CD4-positive, alpha-beta T cell (primary cell): ENCODE data around the gene CAPN15. TPM values are rescaled to one million over a fixed set of nuclear protein-coding genes. Genes with fewer than 3 reads are reported as not detected.

ENCODE experiments used
- ATAC-seq: fragments of 200-7000 bp; cut with Tn5 transposase; one replicate; pipeline ENCODE4 v1.10.0; 2022; ENCODE audit warnings: mild to moderate bottlenecking; ENCODE audit not compliant: poor library complexity
- CTCF ChIA-PET: fragments of 350-600 bp; sonication (Branson Sonifier 250); formaldehyde crosslinking; loops from one replicate; lab custom pipeline; 2021; ENCODE audit warnings: antibody characterized with exemption, inconsistent platforms; lab: Charles Lee
- POLR2A ChIA-PET: fragments of 350-600 bp; sonication (Branson Sonifier 250); formaldehyde crosslinking; loops from one replicate; lab custom pipeline; 2021; ENCODE audit warnings: antibody characterized with exemption, inconsistent platforms; lab: Charles Lee
- DNase-seq, 14 experiments: peaks; one replicate each; pipeline ENCODE4 v3.0.0-alpha.2; 2013 to 2020; ENCODE audit warnings: mixed read lengths in 2 of 14
- H3K27ac ChIP-seq, 2 donors: one replicate each; pipeline versions ENCODE4 v1.5.1 to v1.7.0; 2013; ENCODE audit warnings: low read length in 2 of 2, low read depth in 1 of 2, mild to moderate bottlenecking in 1 of 2
- H3K27me3 ChIP-seq, 2 experiments: 1 replicate in 1 of 2; 2 replicates in 1 of 2; pipeline versions ENCODE4 v1.6.1 to v1.7.0; 2013; ENCODE audit warnings: low read length in 2 of 2, control low read depth in 1 of 2, mild to moderate bottlenecking in 1 of 2, moderate library complexity in 1 of 2; ENCODE audit not compliant: insufficient read depth in 2 of 2, control insufficient read depth in 1 of 2
- H3K36me3 ChIP-seq: one replicate; pipeline ENCODE4 v1.6.1; 2013; ENCODE audit warnings: low read length, control low read depth; ENCODE audit not compliant: insufficient read depth
- H3K4me1 ChIP-seq: one replicate; pipeline ENCODE4 v1.6.1; 2013; ENCODE audit warnings: low read length, control low read depth; ENCODE audit not compliant: insufficient read depth
- H3K4me3 ChIP-seq: one replicate; pipeline ENCODE4 v1.5.1; 2013; ENCODE audit warnings: mild to moderate bottlenecking, low read length, moderate library complexity
- H3K9me3 ChIP-seq, 2 experiments: 1 replicate in 1 of 2; 2 replicates in 1 of 2; pipeline versions ENCODE4 v1.6.1 to v1.7.0; 2013; ENCODE audit warnings: low read length in 2 of 2, mild to moderate bottlenecking in 2 of 2, control low read depth in 1 of 2, moderate library complexity in 1 of 2; ENCODE audit not compliant: control insufficient read depth in 1 of 2, insufficient read depth in 1 of 2
- H3K27ac Mint-ChIP-seq: one replicate; pipeline ENCODE4 v1.8.0; 2020; ENCODE audit warnings: mixed read lengths
- H3K27me3 Mint-ChIP-seq: one replicate; pipeline ENCODE4 v1.8.0; 2021; ENCODE audit warnings: mixed read lengths
- H3K36me3 Mint-ChIP-seq: one replicate; pipeline ENCODE4 v1.8.0; 2021; ENCODE audit warnings: low read depth, mixed read lengths
- H3K4me1 Mint-ChIP-seq: one replicate; pipeline ENCODE4 v1.8.0; 2021; ENCODE audit warnings: low read depth, mixed read lengths
- H3K4me3 Mint-ChIP-seq: one replicate; pipeline ENCODE4 v1.8.0; 2020; ENCODE audit warnings: mild to moderate bottlenecking, mixed read lengths
- H3K9me3 Mint-ChIP-seq: one replicate; pipeline ENCODE4 v1.8.0; 2020; ENCODE audit warnings: mixed read lengths
- CTCF ChIP-seq: fragments of 200-600 bp; IDR thresholded peaks from one replicate; pipeline ENCODE4 v1.8.0; 2022; ENCODE audit warnings: antibody characterized with exemption, mild to moderate bottlenecking
- intact Hi-C, 2 experiments: fragments of 100-400 bp; cut with DNase I in 1 of 2; cut with micrococcal nuclease in 1 of 2; formaldehyde crosslinking; loops; one replicate each; pipeline versions ENCODE4 v1.15.1 to v1.9.0; 2023 to 2025; cut with DNase I, micrococcal nuclease
- total RNA-seq, 174 experiments: library from RNA in 2 of 174; stranded (reverse) in 2 of 174; gene quantifications; one replicate each; pipeline ENCODE4 v1.2.3 and lab custom pipeline; 2021 to 2026

Gene CAPN15
- total RNA-seq, 2 experiments from 2014 or later: 35.5 to 36.9 TPM

GRCh38 chr16:507996-508395 lies 19.5 kb upstream of the CAPN15 start:
- H3K27ac Mint-ChIP-seq: no peak overlapping the region
- CTCF ChIA-PET: no interaction called here

GRCh38 chr16:508884-509736 lies 18.4 kb upstream of the CAPN15 start:
- H3K4me3 ChIP-seq: no peak overlapping the region
- no peak for ATAC-seq
- no peaks in the 10 kb centered on the region for H3K36me3 ChIP-seq
- no peak overlapping the region for H3K27ac Mint-ChIP-seq
- no peaks in the 10 kb centered on the region for H3K9me3 ChIP-seq
- intact Hi-C loops: no loop called here
- no peaks in the 10 kb centered on the region for H3K36me3 Mint-ChIP-seq
- CTCF ChIA-PET: no interaction called here
- H3K27me3 ChIP-seq: no peaks in the 10 kb centered on the region
- H3K27me3 Mint-ChIP-seq: no peaks in the 10 kb centered on the region
- H3K4me1 Mint-ChIP-seq: no peaks in the 10 kb centered on the region
- no peak for TF ChIP-seq CTCF
- no peaks in the 10 kb centered on the region for H3K9me3 Mint-ChIP-seq
- POLR2A ChIA-PET: no interaction called here
- no peak overlapping the region for H3K27ac ChIP-seq
- H3K4me1 ChIP-seq: no peaks in the 10 kb centered on the region
- H3K4me3 Mint-ChIP-seq: no peak overlapping the region
- no peak for DNase-seq

More at GRCh38 chr16:507996-508395, 19.5 kb upstream of the CAPN15 start:
- H3K36me3 ChIP-seq: no peaks in the 10 kb centered on the region
- H3K36me3 Mint-ChIP-seq: no peaks in the 10 kb centered on the region
- H3K9me3 Mint-ChIP-seq: no peaks in the 10 kb centered on the region
- no peak for TF ChIP-seq CTCF
- POLR2A ChIA-PET: no interaction called here
- no peaks in the 10 kb centered on the region for H3K27me3 ChIP-seq
- DNase-seq (no peak), ATAC-seq (no peak)
- H3K4me1 Mint-ChIP-seq: no peaks in the 10 kb centered on the region
- no peaks in the 10 kb centered on the region for H3K9me3 ChIP-seq
- H3K4me1 ChIP-seq: no peaks in the 10 kb centered on the region
- no peak overlapping the region for H3K4me3 ChIP-seq
- intact Hi-C loops: no loop called here
- H3K27ac ChIP-seq: no peak overlapping the region
- H3K4me3 Mint-ChIP-seq: no peak overlapping the region
- no peaks in the 10 kb centered on the region for H3K27me3 Mint-ChIP-seq

GRCh38 chr16:510066-510825 lies 17.3 kb upstream of the CAPN15 start:
- POLR2A ChIA-PET: no interaction called here
- H3K9me3 Mint-ChIP-seq: no peaks in the 10 kb centered on the region
- H3K4me3 ChIP-seq: no peak overlapping the region
- no peak overlapping the region for H3K4me3 Mint-ChIP-seq
- no peaks in the 10 kb centered on the region for H3K27me3 ChIP-seq
- no peak for DNase-seq
- no peaks in the 10 kb centered on the region for H3K9me3 ChIP-seq
- peaks cover 5% of the 10 kb centered on the region for H3K36me3 Mint-ChIP-seq
- no peak for TF ChIP-seq CTCF
- intact Hi-C loops: no loop called here
- H3K4me1 ChIP-seq: no peaks in the 10 kb centered on the region
- H3K36me3 ChIP-seq: no peaks in the 10 kb centered on the region
- CTCF ChIA-PET: no interaction called here
- no peak overlapping the region for H3K27ac Mint-ChIP-seq
- H3K4me1 Mint-ChIP-seq: no peaks in the 10 kb centered on the region
- H3K27me3 Mint-ChIP-seq: no peaks in the 10 kb centered on the region
- no peak for ATAC-seq
- no peak overlapping the region for H3K27ac ChIP-seq
